Endodermal cell (in vitro differentiated cells): ENCODE measurements around the gene CNOT4. TPM values are rescaled to one million over a fixed set of nuclear protein-coding genes. Genes with fewer than 3 reads are reported as not detected.

ENCODE experiments used
- DNase-seq: peaks from one replicate; pipeline ENCODE4 v3.0.0-alpha.2; 2017
- H3K27ac ChIP-seq: 2 replicates; pipeline ENCODE4 v1.5.1; 2013; ENCODE audit warnings: mild to moderate bottlenecking, low read depth, low read length, moderate library complexity
- H3K27me3 ChIP-seq: 2 replicates; pipeline ENCODE4 v1.6.1; 2013; ENCODE audit warnings: mild to moderate bottlenecking, low read length, moderate library complexity; ENCODE audit not compliant: insufficient read depth, control insufficient read depth, poor library complexity, severe bottlenecking
- H3K36me3 ChIP-seq: 2 replicates; pipeline ENCODE4 v1.7.0; 2013; ENCODE audit warnings: mild to moderate bottlenecking, low read length, moderate library complexity; ENCODE audit not compliant: control insufficient read depth, insufficient read depth
- H3K4me1 ChIP-seq: one replicate; pipeline ENCODE4 v1.7.0; 2013; ENCODE audit warnings: low read length; ENCODE audit not compliant: control insufficient read depth, insufficient read depth
- H3K4me3 ChIP-seq: 2 replicates; pipeline ENCODE4 v1.5.1; 2013; ENCODE audit warnings: mild to moderate bottlenecking, low read length, moderate library complexity
- H3K9ac ChIP-seq: 2 replicates; pipeline ENCODE4 v1.6.1; 2013; ENCODE audit warnings: mild to moderate bottlenecking, low read length, moderate library complexity; ENCODE audit not compliant: poor library complexity, severe bottlenecking; ENCODE audit errors: extremely low read depth
- H3K9me3 ChIP-seq: 2 replicates; pipeline ENCODE4 v1.6.1; 2013; ENCODE audit warnings: mild to moderate bottlenecking, low read length, moderate library complexity; ENCODE audit not compliant: control insufficient read depth
- H3K27ac Mint-ChIP-seq: 2 replicates; pipeline ENCODE4 v1.8.0; 2020; ENCODE audit warnings: mixed read lengths
- H3K27me3 Mint-ChIP-seq: 2 replicates; pipeline ENCODE4 v1.8.0; 2021; ENCODE audit warnings: mild to moderate bottlenecking, mixed read lengths; ENCODE audit not compliant: insufficient read depth
- H3K36me3 Mint-ChIP-seq: 2 replicates; pipeline ENCODE4 v1.8.0; 2020; ENCODE audit warnings: low read depth, mixed read lengths
- H3K4me1 Mint-ChIP-seq: 2 replicates; pipeline ENCODE4 v1.8.0; 2020; ENCODE audit warnings: mixed read lengths
- H3K4me3 Mint-ChIP-seq: 2 replicates; pipeline ENCODE4 v1.8.0; 2020; ENCODE audit warnings: mild to moderate bottlenecking, moderate library complexity, mixed read lengths
- H3K9me3 Mint-ChIP-seq: 2 replicates; pipeline ENCODE4 v1.8.0; 2020; ENCODE audit warnings: mild to moderate bottlenecking, mixed read lengths
- CTCF ChIP-seq: fragments of 200-600 bp; sonication (generic); conservative IDR thresholded peaks from 2 replicates; pipeline ENCODE4 v1.5.0; 2021; ENCODE audit warnings: antibody characterized with exemption, mild to moderate bottlenecking
- WGBS, 2 experiments: methylation state at CpG; one replicate each; pipeline versions ENCODE4 v1.1.5 to v1.1.7; 2013; ENCODE audit warnings: missing lambda C conversion rate in 2 of 2, mixed read lengths in 1 of 2; ENCODE audit not compliant: insufficient coverage in 1 of 2, insufficient read length in 1 of 2; 5-methylcytosine and 5-hydroxymethylcytosine counted together
- total RNA-seq, 2 donors: library from RNA; stranded (reverse); fragmentation: NEBNext Ultra II Directional in 1 of 2; extraction: Animal tissue kit (Norgen Biotek cat#: 25700) in 1 of 2; gene quantifications; 2 replicates in 1 of 2; 3 replicates in 1 of 2; pipeline ENCODE4 v1.2.1, GENCODE V29; 2021

CNOT4 gene
- total RNA-seq, 2 donors from 2014 or later = 22.7 to 23.8 TPM

GRCh38 chr7:135366843-135367508, 142.9 kb downstream of the CNOT4 start:
- peaks cover 17% of the 10 kb centered on the region for H3K36me3 Mint-ChIP-seq
- H3K27ac Mint-ChIP-seq = no peak overlapping the region
- H3K9me3 Mint-ChIP-seq = no peaks in the 10 kb centered on the region
- TF ChIP-seq CTCF = no peak
- H3K4me1 Mint-ChIP-seq = peaks cover 4% of the 10 kb centered on the region
- no peak overlapping the region for H3K4me3 ChIP-seq
- no peak overlapping the region for H3K4me3 Mint-ChIP-seq
- no peak overlapping the region for H3K27ac ChIP-seq
- no peak for DNase-seq
- peaks cover 3% of the 10 kb centered on the region for H3K4me1 ChIP-seq
- peaks cover 12% of the 10 kb centered on the region for H3K36me3 ChIP-seq
- no peak overlapping the region for H3K9ac ChIP-seq
- no peaks in the 10 kb centered on the region for H3K27me3 ChIP-seq
- 83 to 91% methylated on average over 5 to 7 of the region's 7 CpGs for WGBS, 2 experiments
- no peaks in the 10 kb centered on the region for H3K27me3 Mint-ChIP-seq
- no peaks in the 10 kb centered on the region for H3K9me3 ChIP-seq

DNA sequence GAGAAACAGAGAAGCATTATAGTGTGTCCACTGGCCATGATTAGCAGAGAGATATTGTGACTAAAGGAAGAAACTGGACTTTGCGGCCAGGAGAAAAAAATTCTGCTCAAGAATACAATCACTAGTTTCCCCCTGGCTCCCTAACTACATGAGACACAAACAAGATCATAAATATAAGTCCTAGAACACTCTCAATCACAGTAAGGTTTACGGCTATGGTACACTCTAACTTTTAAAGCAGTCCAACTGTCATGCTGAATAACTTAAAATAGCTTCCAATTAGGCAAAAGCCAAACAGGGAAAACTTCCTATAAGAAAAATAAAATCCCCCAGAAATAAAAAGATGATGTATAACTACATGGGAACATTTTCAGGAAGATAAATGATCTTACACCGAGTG, 144.2 kb downstream of the CNOT4 start:
- Histone ChIP-seq H3K27me3 (no peaks in the 10 kb centered on the region), H3K9me3 (no peaks in the 10 kb centered on the region), H3K9ac (no peak overlapping the region), H3K4me1 (peaks cover 3% of the 10 kb centered on the region), H3K27ac (no peak overlapping the region), H3K4me3 (no peak overlapping the region), H3K36me3 (peaks cover 15% of the 10 kb centered on the region)
- Mint-ChIP-seq H3K4me1 (peaks cover 4% of the 10 kb centered on the region), H3K9me3 (no peaks in the 10 kb centered on the region), H3K36me3 (peaks cover 26% of the 10 kb centered on the region), H3K27ac (no peak overlapping the region), H3K27me3 (no peaks in the 10 kb centered on the region), H3K4me3 (no peak overlapping the region)
- no peak for DNase-seq
- no peak for TF ChIP-seq CTCF
- WGBS, 2 experiments = 87% methylated on average over 3 of the region's 3 CpGs; no CpG with 5 or more reads in 1 of the 2 experiments

- Histone ChIP-seq H3K4me1 (peaks cover 3% of the 10 kb centered on the region), H3K4me3 (no peak overlapping the region), H3K27ac (no peak overlapping the region), H3K27me3 (no peaks in the 10 kb centered on the region), H3K9me3 (no peaks in the 10 kb centered on the region), H3K9ac (no peak overlapping the region), H3K36me3 (peaks cover 15% of the 10 kb centered on the region)
- no peak overlapping the region for H3K4me3 Mint-ChIP-seq
- peaks cover 4% of the 10 kb centered on the region for H3K4me1 Mint-ChIP-seq
- TF ChIP-seq CTCF = no peak
- 96 to 100% methylated on average over 1 to 2 of the region's 2 CpGs for WGBS, 2 experiments
- no peaks in the 10 kb centered on the region for H3K27me3 Mint-ChIP-seq
- H3K27ac Mint-ChIP-seq = no peak overlapping the region
- no peak for DNase-seq
- peaks cover 26% of the 10 kb centered on the region for H3K36me3 Mint-ChIP-seq
- no peaks in the 10 kb centered on the region for H3K9me3 Mint-ChIP-seq
Observed at GRCh38 chr7:135364206-135364605, 145.7 kb downstream of the CNOT4 start.
